Duodenal mucosa (tissue), 2 donors: ENCODE results near the gene DLX5.

ENCODE experiments used
- H3K27ac ChIP-seq: one replicate; pipeline ENCODE4 v1.7.0; 2013; ENCODE audit warnings: low read depth, low read length
- H3K27me3 ChIP-seq, 2 donors: one replicate each; pipeline ENCODE4 v1.7.0; 2013; ENCODE audit warnings: low read length in 2 of 2, control low read depth in 1 of 2; ENCODE audit not compliant: insufficient read depth in 2 of 2, control insufficient read depth in 1 of 2
- H3K36me3 ChIP-seq, 2 donors: one replicate each; pipeline ENCODE4 v1.7.0; 2013; ENCODE audit warnings: low read length in 2 of 2, control low read depth in 1 of 2; ENCODE audit not compliant: insufficient read depth in 2 of 2, control insufficient read depth in 1 of 2
- H3K4me1 ChIP-seq, 2 donors: one replicate each; pipeline ENCODE4 v1.7.0; 2013; ENCODE audit warnings: low read length in 2 of 2, control low read depth in 1 of 2; ENCODE audit not compliant: insufficient read depth in 2 of 2, control insufficient read depth in 1 of 2
- H3K4me3 ChIP-seq, 2 donors: one replicate each; pipeline ENCODE4 v1.7.0; 2013; ENCODE audit warnings: low read length in 2 of 2, low read depth in 1 of 2
- H3K9ac ChIP-seq, 2 donors: one replicate each; pipeline ENCODE4 v1.7.0; 2013; ENCODE audit warnings: low read length in 2 of 2, low read depth in 1 of 2
- H3K9me3 ChIP-seq, 2 donors: one replicate each; pipeline ENCODE4 v1.7.0; 2013; ENCODE audit warnings: low read length in 2 of 2, control low read depth in 1 of 2; ENCODE audit not compliant: control insufficient read depth in 1 of 2

The DLX5 gene

DNA sequence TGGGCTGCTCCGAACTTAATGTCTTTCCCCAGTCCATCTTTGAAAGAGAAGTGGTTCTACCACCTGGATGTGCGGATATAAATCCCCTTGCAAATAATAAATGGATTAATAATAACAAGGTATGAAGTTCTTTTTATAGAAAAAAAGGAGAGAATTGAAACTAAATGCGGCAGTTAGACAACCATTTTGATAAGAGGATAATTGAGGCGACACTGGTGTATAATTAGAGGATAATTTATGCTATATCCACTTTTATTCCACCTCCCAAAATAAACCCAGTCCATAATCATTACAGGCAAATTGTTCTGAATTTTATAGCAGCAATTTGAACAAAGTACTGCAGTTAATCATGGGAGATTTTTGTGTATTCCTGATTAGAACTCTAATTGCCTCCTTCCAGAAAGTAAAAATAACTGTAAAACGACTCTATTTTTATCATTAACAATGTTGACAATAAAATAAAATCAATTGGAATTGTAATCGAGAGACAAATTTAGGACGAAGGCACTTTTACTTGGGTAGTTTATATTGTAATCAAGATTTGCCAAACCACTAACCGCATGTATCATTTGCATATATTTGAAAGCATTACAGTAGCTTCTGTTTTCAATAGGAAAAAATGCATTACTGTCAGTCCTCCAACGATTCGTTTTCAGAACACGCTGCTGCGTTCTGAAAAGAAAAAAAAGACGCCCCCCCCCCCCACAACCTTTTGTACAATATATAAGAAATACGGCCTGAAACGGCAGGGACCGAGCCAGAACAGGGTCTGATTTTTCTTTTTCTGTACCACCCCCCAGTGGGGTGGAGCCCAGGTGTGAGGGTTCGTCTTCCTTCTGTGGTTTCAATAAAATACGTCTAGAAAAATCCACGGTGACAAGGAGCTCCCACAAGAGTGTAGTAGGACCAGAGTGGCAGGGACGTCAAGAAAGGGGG lies 20.1 kb downstream of the DLX5 start:
- Histone ChIP-seq H3K9me3 (no peaks in the 10 kb centered on the region), H3K9ac (no peak overlapping the region), H3K4me3 (peak overlapping the region in 1 of 2 donors; percentile 43), H3K36me3 (no peaks in the 10 kb centered on the region), H3K4me1 (peaks cover 0 to 5% of the 10 kb centered on the region in 2 donors), H3K27me3 (peaks cover 82 to 91% of the 10 kb centered on the region in 2 donors), H3K27ac (no peak overlapping the region)

GRCh38 chr7:97003262-97004246 lies 21.1 kb downstream of the DLX5 start:
- no peak overlapping the region for H3K27ac ChIP-seq
- peaks cover 0 to 5% of the 10 kb centered on the region in 2 donors for H3K4me1 ChIP-seq
- no peaks in the 10 kb centered on the region for H3K9me3 ChIP-seq
- no peaks in the 10 kb centered on the region for H3K36me3 ChIP-seq
- no peak overlapping the region for H3K4me3 ChIP-seq
- H3K27me3 ChIP-seq: peaks cover 87 to 91% of the 10 kb centered on the region in 2 donors
- no peak overlapping the region for H3K9ac ChIP-seq

GRCh38 chr7:97002555-97003261 lies 21.9 kb downstream of the DLX5 start:
- Histone ChIP-seq H3K9ac (no peak overlapping the region), H3K27me3 (peaks cover 86 to 91% of the 10 kb centered on the region in 2 donors), H3K4me3 (no peak overlapping the region), H3K4me1 (peaks cover 0 to 5% of the 10 kb centered on the region in 2 donors), H3K36me3 (no peaks in the 10 kb centered on the region), H3K27ac (no peak overlapping the region), H3K9me3 (no peaks in the 10 kb centered on the region)

DNA sequence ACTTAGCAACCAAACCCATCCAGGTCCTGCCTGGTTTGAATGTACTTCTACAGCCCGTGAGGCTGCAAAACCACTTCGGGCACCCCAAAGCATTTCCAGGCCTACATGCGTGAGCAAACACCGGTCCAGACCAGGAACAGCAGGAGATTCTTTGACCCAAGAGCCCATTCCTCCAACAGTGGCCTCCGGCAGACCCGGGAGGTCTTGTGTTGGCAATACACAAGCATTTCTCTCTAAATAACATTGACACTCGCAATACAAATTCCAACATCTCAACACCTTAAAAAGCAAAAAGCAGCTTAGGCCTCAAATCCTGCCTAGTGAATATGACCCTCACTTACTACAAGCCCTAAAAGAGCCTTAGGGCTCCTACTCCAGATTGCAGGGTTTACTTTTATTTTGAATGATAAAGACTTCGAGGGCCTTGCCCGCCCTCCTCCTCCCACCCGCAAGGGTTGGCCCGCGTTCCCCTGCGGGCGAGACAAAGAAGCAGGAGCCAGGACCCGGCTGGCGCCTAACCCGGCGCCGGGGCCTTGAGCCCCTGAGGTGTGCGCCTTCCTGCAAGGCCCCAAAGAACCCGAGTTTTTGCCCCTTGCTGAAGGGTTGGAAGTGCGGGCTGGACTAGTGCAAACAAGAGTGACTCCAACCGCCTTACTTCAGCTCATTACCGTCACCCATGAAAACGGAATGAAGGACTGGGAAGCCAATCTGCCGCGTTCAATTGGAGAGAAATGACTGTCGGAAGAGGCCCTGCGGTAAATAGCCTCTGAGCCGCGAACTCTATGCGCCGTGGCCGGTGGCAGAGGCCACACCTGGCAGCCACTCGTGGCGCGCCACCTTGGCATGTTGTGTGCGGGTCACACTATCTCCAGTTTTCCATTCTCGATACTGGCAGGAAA lies 22.7 kb downstream of the DLX5 start:
- no peak overlapping the region for H3K9ac ChIP-seq
- H3K9me3 ChIP-seq: no peaks in the 10 kb centered on the region
- no peak overlapping the region for H3K4me3 ChIP-seq
- no peak overlapping the region for H3K27ac ChIP-seq
- peaks cover 85 to 91% of the 10 kb centered on the region in 2 donors for H3K27me3 ChIP-seq
- H3K36me3 ChIP-seq: no peaks in the 10 kb centered on the region
- peaks cover 0 to 5% of the 10 kb centered on the region in 2 donors for H3K4me1 ChIP-seq

GRCh38 chr7:97001221-97001620 lies 23.4 kb downstream of the DLX5 start:
- no peak overlapping the region for H3K27ac ChIP-seq
- peaks cover 85 to 93% of the 10 kb centered on the region in 2 donors for H3K27me3 ChIP-seq
- H3K4me3 ChIP-seq: no peak overlapping the region
- H3K9ac ChIP-seq: no peak overlapping the region
- peaks cover 0 to 5% of the 10 kb centered on the region in 2 donors for H3K4me1 ChIP-seq
- H3K9me3 ChIP-seq: no peaks in the 10 kb centered on the region
- H3K36me3 ChIP-seq: no peaks in the 10 kb centered on the region

DNA sequence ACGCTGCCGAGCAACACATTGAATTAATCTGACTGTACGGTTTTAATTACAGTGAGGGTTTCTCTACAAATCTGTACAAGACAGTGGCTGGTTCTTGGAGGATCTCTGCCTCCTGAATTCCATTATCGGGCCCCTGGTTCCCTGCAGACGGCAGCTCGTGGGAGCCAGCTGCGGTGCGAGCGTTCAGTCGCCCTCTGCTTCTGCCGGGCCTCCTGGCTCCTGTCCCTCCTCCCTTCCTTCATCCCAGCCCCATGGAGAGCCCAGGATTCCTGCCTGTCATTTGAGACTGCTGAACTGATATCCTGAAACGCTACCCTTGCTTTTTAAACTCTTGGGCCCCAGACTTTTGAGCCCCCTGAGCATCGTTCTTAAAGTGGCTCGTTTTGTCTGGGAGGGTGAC lies 25.9 kb downstream of the DLX5 start:
- H3K9ac ChIP-seq: no peak overlapping the region
- H3K9me3 ChIP-seq: no peaks in the 10 kb centered on the region
- H3K27me3 ChIP-seq: peaks cover 89 to 97% of the 10 kb centered on the region in 2 donors
- H3K27ac ChIP-seq: no peak overlapping the region
- H3K4me3 ChIP-seq: no peak overlapping the region
- no peaks in the 10 kb centered on the region for H3K4me1 ChIP-seq
- no peaks in the 10 kb centered on the region for H3K36me3 ChIP-seq

GRCh38 chr7:96998333-96998732 lies 26.3 kb downstream of the DLX5 start:
- Histone ChIP-seq H3K27me3 (peaks cover 88 to 97% of the 10 kb centered on the region in 2 donors), H3K27ac (no peak overlapping the region), H3K9me3 (no peaks in the 10 kb centered on the region)

GRCh38 chr7:96997512-96998032 lies 27.1 kb downstream of the DLX5 start:
- peaks cover 88 to 97% of the 10 kb centered on the region in 2 donors for H3K27me3 ChIP-seq
- no peaks in the 10 kb centered on the region for H3K4me1 ChIP-seq
- no peak overlapping the region for H3K4me3 ChIP-seq
- H3K36me3 ChIP-seq: no peaks in the 10 kb centered on the region
- H3K27ac ChIP-seq: no peak overlapping the region
- no peak overlapping the region for H3K9ac ChIP-seq
- no peaks in the 10 kb centered on the region for H3K9me3 ChIP-seq

More at GRCh38 chr7:96998333-96998732, 26.3 kb downstream of the DLX5 start:
- H3K4me1 ChIP-seq: no peaks in the 10 kb centered on the region
- no peaks in the 10 kb centered on the region for H3K36me3 ChIP-seq
- no peak overlapping the region for H3K4me3 ChIP-seq
- no peak overlapping the region for H3K9ac ChIP-seq
